GM18951 (cell line): ENCODE data around the gene DYNC2I2.
A peak's percentile ranks its signal among the peaks of the same experiment; 100 is the strongest.
"Not testable (repeated sequence)": the region's sequence is repeated elsewhere in the genome, so short reads cannot be mapped to it uniquely, and the experiment has no call there.

Source experiments
- POLR2A ChIP-seq: IDR thresholded peaks from 4 replicates; pipeline ENCODE4 v1.6.1; 2011; ENCODE audit warnings: mild to moderate bottlenecking; ENCODE audit not compliant: insufficient read length, insufficient read depth; ENCODE audit errors: extremely low read depth
- in situ Hi-C: fragments of 300-500 bp; cut with MboI; formaldehyde crosslinking; loops from one replicate; pipeline ENCODE4 v1.12.0; 2022; ENCODE audit warnings: low sequenced_read_pairs, mixed read lengths, inconsistent platforms; ENCODE audit not compliant: unreplicated experiment

The DYNC2I2 gene

GRCh38 chr9:128690684-128691034 is 34.0 kb upstream of the DYNC2I2 start:
- TF ChIP-seq POLR2A = no peak
- in situ Hi-C loops = no loop called here

- in situ Hi-C loops = no loop called here
- no peak for TF ChIP-seq POLR2A
These were observed 33.4 kb upstream of the DYNC2I2 start for GRCh38 chr9:128689820-128690683.

GRCh38 chr9:128689293-128689774 is 32.7 kb upstream of the DYNC2I2 start:
- in situ Hi-C loops = no loop called here
- TF ChIP-seq POLR2A = no peak

GRCh38 chr9:128688501-128689292 is 32.0 kb upstream of the DYNC2I2 start, which contains the start of gene SET:
TSS of gene SET (plus strand) at chr9:128689222. CDS start at chr9:128689583, 361 bp downstream.
- TF ChIP-seq POLR2A = peak; percentile 92
- in situ Hi-C loops = no loop called here

- TF ChIP-seq POLR2A = no peak
- in situ Hi-C loops = no loop called here
These were observed 30.8 kb upstream of the DYNC2I2 start for GRCh38 chr9:128687453-128687852.

- no peak for TF ChIP-seq POLR2A
- in situ Hi-C loops = no loop called here
These were observed 29.2 kb upstream of the DYNC2I2 start for GRCh38 chr9:128685636-128686489.

GRCh38 chr9:128684325-128685199 is 27.9 kb upstream of the DYNC2I2 start:
- in situ Hi-C loops = no loop called here
- peak; percentile 93 for TF ChIP-seq POLR2A

GRCh38 chr9:128684065-128684324 is 27.3 kb upstream of the DYNC2I2 start:
- in situ Hi-C loops = no loop called here
- TF ChIP-seq POLR2A = no peak

GRCh38 chr9:128683340-128684064 is 26.9 kb upstream of the DYNC2I2 start:
- peak; percentile 67 for TF ChIP-seq POLR2A
- in situ Hi-C loops = no loop called here

GRCh38 chr9:128677794-128678193 is 21.1 kb upstream of the DYNC2I2 start:
- TF ChIP-seq POLR2A = no peak
- in situ Hi-C loops = no loop called here

GRCh38 chr9:128675382-128675781 is 18.7 kb upstream of the DYNC2I2 start:
- no peak for TF ChIP-seq POLR2A
- in situ Hi-C loops = no loop called here

GRCh38 chr9:128669786-128670185 is 13.1 kb upstream of the DYNC2I2 start:
- in situ Hi-C loops = no loop called here
- TF ChIP-seq POLR2A = no peak

- in situ Hi-C loops = not testable (repeated sequence)
These were observed 9.9 kb upstream of the DYNC2I2 start for GRCh38 chr9:128666481-128666941.
